ENCODE measurements around the gene NHSL2. TPM values are rescaled to one million over a fixed set of nuclear protein-coding genes. Genes with fewer than 3 reads are reported as not detected.

NHSL2 gene
- total and polyA plus RNA-seq, 2 of the 13 experiments (the other 11 are each of a cell fraction or from before 2014, with no cell fraction given) = not detected

- no peak for TF ChIP-seq ATAD3A (CRISPR knock-in tag; IDR thresholded peaks at IDR 0.05)
- TF ChIP-seq FOXO1 (CRISPR knock-in tag; IDR thresholded peaks at IDR 0.05) = no peak
- no peak for TF ChIP-seq ZNF282 (IDR thresholded peaks at IDR 0.05; ENCODE audit: partially characterized antibody)
Measured at GRCh38 chrX:72146527-72146926, 235.9 kb downstream of the NHSL2 start (continued).

GRCh38 chrX:72158773-72159172, 248.1 kb downstream of the NHSL2 start:
- no peak for ATAC-seq
- in situ Hi-C loops (cut with HindIII; ENCODE audit: extremely low pct_ligation_motif_present, low pct_unique_long_range_greater_than_20kb) = no loop called here
- BruUV-seq (replicated peaks) = no TSS peak
- TF ChIP-seq SP140L (CRISPR knock-in tag; IDR thresholded peaks at IDR 0.05; ENCODE audit: borderline replicate concordance) = no peak
- TF ChIP-seq ZNF318 (CRISPR knock-in tag; IDR thresholded peaks at IDR 0.05) = no peak
- TF ChIP-seq MED13 (CRISPR knock-in tag; IDR thresholded peaks at IDR 0.05) = no peak
- TF ChIP-seq LCORL (IDR thresholded peaks at IDR 0.05) = no peak
- no peak for TF ChIP-seq LCORL (CRISPR knock-in tag; IDR thresholded peaks at IDR 0.05)
- no peak for TF ChIP-seq ERF (CRISPR knock-in tag; IDR thresholded peaks at IDR 0.05)
- TF ChIP-seq ZNF280B (CRISPR knock-in tag; IDR thresholded peaks at IDR 0.05; ENCODE audit: borderline replicate concordance) = no peak
- no peak for TF ChIP-seq TFAP4 (IDR thresholded peaks at IDR 0.05; ENCODE audit: borderline replicate concordance, low read depth)
- TF ChIP-seq ZZZ3 (CRISPR knock-in tag; IDR thresholded peaks at IDR 0.05; ENCODE audit: borderline replicate concordance) = no peak
- no peak for TF ChIP-seq ZKSCAN5 (CRISPR knock-in tag; IDR thresholded peaks at IDR 0.05)
- no peak for TF ChIP-seq ELF4 (CRISPR knock-in tag; IDR thresholded peaks at IDR 0.05; ENCODE audit: borderline replicate concordance)
- TF ChIP-seq SRSF1 (optimal IDR thresholded peaks at IDR 0.05; ENCODE audit: low read depth, low read length) = no peak

More at GRCh38 chrX:72158773-72159172, 248.1 kb downstream of the NHSL2 start:
- CTCF ChIA-PET (ENCODE audit: low intra/inter-chr PET ratio, low total read pairs) = no interaction called here
- H3K36me3 ChIP-seq (replicated peaks in 1 of 2; ENCODE audit: control insufficient read depth in 1 of 2, insufficient read depth in 2 of 2, low read length in 2 of 2) = no peaks in the 10 kb centered on the region
- H3K27me3 ChIP-seq (ENCODE audit: control insufficient read depth in 1 of 2, insufficient read depth in 2 of 2, low read length in 2 of 2) = no peaks in the 10 kb centered on the region; a peak in 1 of 5 replicates
- no peak for FAIRE-seq
- WGBS (ENCODE audit: low lambda C conversion rate) = 0% methylated on average over 1 of the region's 3 CpGs
- DNase-seq (ENCODE audit: low spot score) = no peak
- no peaks in the 10 kb centered on the region; the same call in 1 of the 2 replicates for H3K9me3 ChIP-seq (ENCODE audit: low read length)
- H3K9ac ChIP-seq (ENCODE audit: insufficient read depth, low read depth, low read length) = no peak overlapping the region
- no peak overlapping the region for H3K27ac ChIP-seq (ENCODE audit: extremely low read length, insufficient read depth, low read length)
- no peak overlapping the region for H2AFZ ChIP-seq (ENCODE audit: low read length)
- POLR2A ChIA-PET = no interaction called here
- H3K4me1 ChIP-seq (ENCODE audit: insufficient read depth, low read length) = no peaks in the 10 kb centered on the region
- no peak overlapping the region for H3K4me2 ChIP-seq (ENCODE audit: low read depth, low read length)
- intact Hi-C loops (cut with micrococcal nuclease; ENCODE audit: unreplicated experiment) = no loop called here
- no peaks in the 10 kb centered on the region for H3K79me2 ChIP-seq (ENCODE audit: insufficient read depth, low read length)
- H4K20me1 ChIP-seq (ENCODE audit: insufficient read depth, low read length) = no peaks in the 10 kb centered on the region
- H3K4me3 ChIP-seq (replicated peaks in 1 of 3; ENCODE audit: insufficient read depth in 1 of 3, low read depth in 2 of 3, low read length in 3 of 3) = no peak overlapping the region

Measured in HepG2 (cell line).